ENCODE data around the gene RASAL2.

Gene RASAL2

DNA sequence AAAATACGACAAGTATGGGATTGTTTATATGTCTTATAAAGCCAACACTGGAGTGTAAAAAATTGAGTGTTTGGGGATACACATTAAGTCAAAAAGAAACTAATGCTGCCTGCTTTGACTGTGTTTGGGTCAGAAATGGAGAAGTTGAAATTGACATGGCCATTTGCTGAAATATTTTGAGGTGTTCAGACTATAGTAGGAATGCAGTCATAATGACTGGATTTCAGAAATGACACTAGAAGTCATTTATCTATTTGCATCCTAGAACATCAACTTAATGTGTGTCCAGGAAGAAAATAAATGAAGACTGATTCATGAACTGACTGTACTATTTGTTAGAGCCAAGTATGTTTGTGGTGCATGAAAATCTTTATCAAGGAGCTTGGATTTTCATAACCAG lies 28.4 kb downstream of the RASAL2 start:
- Histone ChIP-seq H3K9ac (ENCODE audit: low read depth, low read length, poor library complexity, severe bottlenecking) (no peak overlapping the region), H3F3A (ENCODE audit: low read depth) (no peaks in the 10 kb centered on the region), H3K4me1 (ENCODE audit: insufficient read depth, low read length, poor library complexity, severe bottlenecking) (no peaks in the 10 kb centered on the region), H3K9me3 (ENCODE audit: insufficient read depth, low read depth, low read length) (no peaks in the 10 kb centered on the region), H3K36me3 (ENCODE audit: insufficient read depth, low read length) (no peaks in the 10 kb centered on the region), H3K4me3 (ENCODE audit: low read length, poor library complexity, severe bottlenecking) (no peak overlapping the region), H4K20me1 (ENCODE audit: insufficient read depth, low read length, poor library complexity, severe bottlenecking) (no peaks in the 10 kb centered on the region), H3K27me3 (ENCODE audit: insufficient read depth, low read length, poor library complexity, severe bottlenecking) (no peaks in the 10 kb centered on the region), H3K79me2 (ENCODE audit: insufficient read depth, low read length) (no peaks in the 10 kb centered on the region), H3K9me2 (replicated peaks; ENCODE audit: low read depth, low read length) (no peaks in the 10 kb centered on the region), H3K4me2 (ENCODE audit: low read depth, low read length, poor library complexity, severe bottlenecking) (no peak overlapping the region), H2AFZ (ENCODE audit: low read length) (no peak overlapping the region)
- no peak for TF ChIP-seq EZH2phosphoT487 (IDR thresholded peaks at IDR 0.05; ENCODE audit: borderline replicate concordance)
- TF ChIP-seq, protein P1, sequence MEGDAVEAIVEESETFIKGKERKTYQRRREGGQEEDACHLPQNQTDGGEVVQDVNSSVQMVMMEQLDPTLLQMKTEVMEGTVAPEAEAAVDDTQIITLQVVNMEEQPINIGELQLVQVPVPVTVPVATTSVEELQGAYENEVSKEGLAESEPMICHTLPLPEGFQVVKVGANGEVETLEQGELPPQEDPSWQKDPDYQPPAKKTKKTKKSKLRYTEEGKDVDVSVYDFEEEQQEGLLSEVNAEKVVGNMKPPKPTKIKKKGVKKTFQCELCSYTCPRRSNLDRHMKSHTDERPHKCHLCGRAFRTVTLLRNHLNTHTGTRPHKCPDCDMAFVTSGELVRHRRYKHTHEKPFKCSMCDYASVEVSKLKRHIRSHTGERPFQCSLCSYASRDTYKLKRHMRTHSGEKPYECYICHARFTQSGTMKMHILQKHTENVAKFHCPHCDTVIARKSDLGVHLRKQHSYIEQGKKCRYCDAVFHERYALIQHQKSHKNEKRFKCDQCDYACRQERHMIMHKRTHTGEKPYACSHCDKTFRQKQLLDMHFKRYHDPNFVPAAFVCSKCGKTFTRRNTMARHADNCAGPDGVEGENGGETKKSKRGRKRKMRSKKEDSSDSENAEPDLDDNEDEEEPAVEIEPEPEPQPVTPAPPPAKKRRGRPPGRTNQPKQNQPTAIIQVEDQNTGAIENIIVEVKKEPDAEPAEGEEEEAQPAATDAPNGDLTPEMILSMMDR (conservative IDR thresholded peaks at IDR 0.05; ENCODE audit: low read length) = no peak

DNA sequence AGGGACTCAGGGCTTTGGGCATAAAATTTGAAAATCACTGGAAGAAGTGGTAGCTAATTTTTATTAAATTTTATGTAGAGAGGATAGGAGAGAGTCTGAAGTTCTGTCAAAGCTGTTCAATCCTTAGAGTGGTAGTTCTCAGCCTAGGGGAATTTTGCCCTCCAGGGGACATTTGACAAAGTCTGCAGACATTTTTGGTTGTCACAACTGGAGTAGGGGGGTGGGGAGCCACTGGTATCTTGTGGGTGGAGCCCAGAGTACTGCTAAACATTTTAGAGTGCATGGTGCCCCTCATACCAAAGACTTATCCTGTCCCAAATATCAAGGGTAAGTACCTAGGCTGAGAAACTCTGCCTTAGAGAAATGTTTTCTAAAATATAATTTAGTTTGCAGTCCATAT lies 30.2 kb downstream of the RASAL2 start:
- H3K4me1 ChIP-seq (ENCODE audit: insufficient read depth, low read length, poor library complexity, severe bottlenecking) = no peaks in the 10 kb centered on the region
- no peaks in the 10 kb centered on the region for H3K27me3 ChIP-seq (ENCODE audit: insufficient read depth, low read length, poor library complexity, severe bottlenecking)
- H2AFZ ChIP-seq (ENCODE audit: low read length) = no peak overlapping the region
- no peak overlapping the region for H3K4me2 ChIP-seq (ENCODE audit: low read depth, low read length, poor library complexity, severe bottlenecking)
- no peaks in the 10 kb centered on the region for H3K9me3 ChIP-seq (ENCODE audit: insufficient read depth, low read depth, low read length)
- no peaks in the 10 kb centered on the region for H4K20me1 ChIP-seq (ENCODE audit: insufficient read depth, low read length, poor library complexity, severe bottlenecking)
- no peaks in the 10 kb centered on the region for H3K9me2 ChIP-seq (replicated peaks; ENCODE audit: low read depth, low read length)
- no peaks in the 10 kb centered on the region for H3K79me2 ChIP-seq (ENCODE audit: insufficient read depth, low read length)
- no peaks in the 10 kb centered on the region for H3K36me3 ChIP-seq (ENCODE audit: insufficient read depth, low read length)
- no peak overlapping the region for H3K9ac ChIP-seq (ENCODE audit: low read depth, low read length, poor library complexity, severe bottlenecking)
- H3K4me3 ChIP-seq (ENCODE audit: low read length, poor library complexity, severe bottlenecking) = no peak overlapping the region
- no peaks in the 10 kb centered on the region for H3F3A ChIP-seq (ENCODE audit: low read depth)
- TF ChIP-seq, protein P1 (conservative IDR thresholded peaks at IDR 0.05; ENCODE audit: low read length) = no peak
- TF ChIP-seq EZH2phosphoT487 (IDR thresholded peaks at IDR 0.05; ENCODE audit: borderline replicate concordance) = no peak

DNA sequence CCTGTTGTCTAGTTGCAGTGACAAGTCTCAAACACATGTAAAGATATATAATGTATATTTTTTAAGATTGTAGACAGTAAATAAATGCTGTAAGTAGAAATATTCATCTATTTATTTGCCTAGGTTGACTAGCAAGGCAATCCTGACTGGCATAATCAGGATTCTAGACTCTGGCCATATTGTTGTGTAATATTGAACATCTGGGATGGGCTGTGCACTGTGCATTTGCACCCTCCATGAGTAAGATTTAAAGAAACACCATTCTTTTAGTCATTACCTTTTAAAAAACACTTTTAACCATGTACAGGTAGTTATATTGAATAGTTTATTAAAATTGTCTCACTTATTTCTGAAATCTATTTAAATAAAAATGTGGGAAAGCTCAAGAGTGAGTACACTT lies 32.4 kb downstream of the RASAL2 start:
- no peak overlapping the region for H2AFZ ChIP-seq (ENCODE audit: low read length)
- H3K9ac ChIP-seq (ENCODE audit: low read depth, low read length, poor library complexity, severe bottlenecking) = no peak overlapping the region
- H3K36me3 ChIP-seq (ENCODE audit: insufficient read depth, low read length) = no peaks in the 10 kb centered on the region
- no peaks in the 10 kb centered on the region for H3K9me3 ChIP-seq (ENCODE audit: insufficient read depth, low read depth, low read length)
- H3K79me2 ChIP-seq (ENCODE audit: insufficient read depth, low read length) = no peaks in the 10 kb centered on the region
- H3F3A ChIP-seq (ENCODE audit: low read depth) = no peaks in the 10 kb centered on the region
- no peak for TF ChIP-seq EZH2phosphoT487 (IDR thresholded peaks at IDR 0.05; ENCODE audit: borderline replicate concordance)
- TF ChIP-seq, protein P1 (conservative IDR thresholded peaks at IDR 0.05; ENCODE audit: low read length) = no peak
- no peaks in the 10 kb centered on the region for H3K9me2 ChIP-seq (replicated peaks; ENCODE audit: low read depth, low read length)
- no peaks in the 10 kb centered on the region for H3K27me3 ChIP-seq (ENCODE audit: insufficient read depth, low read length, poor library complexity, severe bottlenecking)
- H3K4me3 ChIP-seq (ENCODE audit: low read length, poor library complexity, severe bottlenecking) = no peak overlapping the region
- H3K4me1 ChIP-seq (ENCODE audit: insufficient read depth, low read length, poor library complexity, severe bottlenecking) = no peaks in the 10 kb centered on the region
- H4K20me1 ChIP-seq (ENCODE audit: insufficient read depth, low read length, poor library complexity, severe bottlenecking) = no peaks in the 10 kb centered on the region
- H3K4me2 ChIP-seq (ENCODE audit: low read depth, low read length, poor library complexity, severe bottlenecking) = no peak overlapping the region

Data from Loucy (cell line).